GM21360 (cell line): ENCODE data around the gene TRMT112.

Source experiments
- ATAC-seq: cut with Tn5 transposase; IDR thresholded peaks from one replicate; pipeline ENCODE4 v1.9.1; 2021; ENCODE audit warnings: mild to moderate bottlenecking, moderate library complexity; ENCODE audit not compliant: unreplicated experiment

Gene TRMT112

DNA sequence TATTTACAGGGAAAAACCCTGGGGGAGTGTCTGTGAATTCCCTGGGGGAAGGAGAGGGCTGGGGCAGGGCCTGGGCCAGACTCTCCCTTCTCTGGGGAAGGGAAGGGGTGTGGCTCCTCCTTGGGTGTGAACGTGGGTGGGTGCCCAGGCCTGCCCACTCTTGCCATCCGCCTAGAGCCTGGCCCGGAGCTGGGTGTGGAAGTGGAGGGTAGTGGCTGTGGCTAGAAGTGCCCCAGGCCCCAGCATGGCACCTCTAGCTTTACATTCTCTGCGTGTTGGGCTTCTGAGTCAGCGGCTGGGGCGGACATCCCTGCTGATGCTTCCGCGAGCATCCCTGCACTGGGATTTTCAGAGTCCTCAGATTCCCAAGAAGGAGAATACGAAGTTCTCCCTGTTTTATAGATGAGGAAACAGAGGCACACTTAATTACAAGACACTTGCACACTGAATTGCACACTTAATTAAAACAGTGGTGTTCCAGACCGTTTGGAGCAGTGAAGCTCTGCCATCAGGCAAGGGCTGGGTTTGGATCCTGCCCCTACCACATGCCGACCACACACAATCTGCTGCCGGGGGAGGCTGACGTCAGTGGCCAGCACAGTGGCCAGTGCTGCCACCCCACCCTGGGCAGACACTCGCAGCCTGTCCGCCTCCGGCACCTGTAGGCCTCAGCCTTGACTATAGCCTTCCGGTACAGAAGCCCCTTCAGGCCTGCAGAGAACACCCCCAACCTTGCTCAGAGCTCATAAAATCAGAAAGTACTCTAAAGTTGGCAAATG lies 40.5 kb downstream of the TRMT112 start:
- ATAC-seq: no peak

DNA sequence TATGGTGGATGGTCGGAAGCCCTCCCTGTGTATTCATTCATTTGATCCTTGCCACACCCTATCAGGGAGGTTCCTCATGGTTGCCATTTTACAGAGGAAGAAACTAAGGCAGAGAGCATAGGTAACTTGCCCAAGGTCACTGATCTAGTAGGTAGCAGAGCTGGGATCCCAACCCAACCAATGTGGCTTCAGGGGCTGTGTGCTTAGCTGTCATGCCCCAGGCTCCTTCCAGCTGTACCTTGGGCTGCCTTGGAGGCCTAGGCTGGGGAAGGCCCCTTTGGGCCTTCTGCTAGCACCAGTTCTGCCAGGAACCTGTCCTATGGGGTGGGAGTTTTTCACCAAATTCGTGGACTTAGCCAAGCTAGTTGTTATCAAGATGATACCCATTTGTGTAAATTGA lies 41.5 kb downstream of the TRMT112 start:
- no peak for ATAC-seq

DNA sequence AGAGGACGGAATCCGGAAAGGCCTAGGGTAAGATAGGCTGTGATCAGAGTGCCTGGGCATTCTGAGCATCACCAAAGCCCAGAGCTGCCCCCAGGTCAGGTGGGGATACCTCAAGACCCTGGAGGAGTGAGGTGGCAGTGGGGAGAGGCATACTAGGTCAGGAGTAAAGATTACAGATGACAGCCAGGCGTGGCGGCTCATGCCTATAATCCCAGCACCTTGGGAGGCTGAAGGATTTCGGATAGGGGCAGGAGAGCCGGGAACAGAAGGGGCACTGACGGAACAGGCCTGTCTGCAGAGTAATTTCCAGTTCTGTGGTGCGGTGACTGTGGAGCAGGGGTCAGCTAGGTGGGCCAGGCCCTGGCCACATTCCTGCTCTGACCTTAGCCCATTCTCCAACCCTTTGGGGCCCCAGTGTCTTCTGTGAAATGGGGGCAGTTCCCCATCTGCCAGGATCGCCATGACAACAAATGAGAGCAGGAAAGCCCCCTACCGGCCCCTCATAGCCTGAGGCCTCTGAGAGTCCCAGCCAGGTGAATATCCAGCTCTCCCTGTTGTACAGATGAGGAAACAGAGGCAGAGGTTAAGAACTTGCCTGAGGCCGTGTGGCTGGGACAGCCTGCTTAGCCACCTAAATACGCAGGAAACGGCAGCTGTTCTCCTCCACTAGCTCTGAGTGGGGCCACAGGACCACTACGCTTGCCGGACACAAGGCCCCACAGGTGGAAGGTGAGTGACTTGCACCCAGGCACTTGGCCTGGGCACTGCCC lies 42.1 kb downstream of the TRMT112 start:
- no peak for ATAC-seq

DNA sequence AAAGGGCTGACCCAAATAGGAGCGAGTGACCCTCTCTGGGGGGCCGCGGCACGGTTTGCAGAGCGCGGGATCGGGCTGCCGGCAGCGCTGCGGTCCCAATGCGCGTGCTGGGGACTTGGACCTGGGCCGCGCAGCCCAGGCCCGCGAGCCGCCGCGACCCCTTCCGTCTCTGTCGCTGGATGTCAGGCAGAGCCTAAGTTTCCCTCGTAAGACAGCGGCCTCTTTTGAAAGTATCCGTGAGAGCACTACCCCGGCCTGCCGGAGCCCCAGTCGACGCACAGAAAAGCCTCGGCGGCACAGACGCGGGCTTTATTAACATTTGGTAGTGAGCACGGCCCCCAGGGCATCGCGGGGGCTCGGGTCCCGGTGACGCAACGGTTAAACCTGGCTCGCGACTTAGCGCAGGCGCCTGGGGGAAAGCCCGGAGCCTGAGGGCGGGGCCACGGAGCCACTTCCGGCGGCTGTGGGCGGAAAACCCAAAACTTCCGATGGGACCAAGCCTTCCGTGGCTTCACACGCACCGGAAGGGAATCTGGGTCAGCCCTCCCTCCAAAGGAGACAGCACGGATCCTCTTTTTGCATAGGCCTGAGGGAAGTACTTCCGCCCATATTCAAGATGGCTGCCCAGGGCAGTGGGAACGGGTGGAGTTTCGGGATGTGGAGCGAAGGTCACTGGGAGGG lies 47.7 kb downstream of the TRMT112 start:
- peak; percentile 51 for ATAC-seq

- peak; percentile 8 for ATAC-seq
These were observed 48.3 kb downstream of the TRMT112 start for GRCh38 chr11:64268893-64269539.

GRCh38 chr11:64268025-64268892 lies 49.1 kb downstream of the TRMT112 start:
- ATAC-seq: no peak

GRCh38 chr11:64267207-64267945 lies 50.0 kb downstream of the TRMT112 start:
- no peak for ATAC-seq
